AG10803 (cell line): ENCODE measurements around the gene ARHGAP21.

Source experiments
- DNase-seq: peaks from one replicate; pipeline ENCODE4 v3.0.0; 2010; ENCODE audit warnings: low read depth
- H3K4me3 ChIP-seq: 2 replicates; pipeline ENCODE4 v1.5.1; 2011; ENCODE audit warnings: mild to moderate bottlenecking, low read length, control low read depth
- TF ChIP-seq, protein P1 (sequence below): conservative IDR thresholded peaks from 2 replicates; pipeline ENCODE4 v1.5.1; 2011; ENCODE audit warnings: mild to moderate bottlenecking, low read length, control low read depth, inconsistent platforms

ARHGAP21 gene

DNA sequence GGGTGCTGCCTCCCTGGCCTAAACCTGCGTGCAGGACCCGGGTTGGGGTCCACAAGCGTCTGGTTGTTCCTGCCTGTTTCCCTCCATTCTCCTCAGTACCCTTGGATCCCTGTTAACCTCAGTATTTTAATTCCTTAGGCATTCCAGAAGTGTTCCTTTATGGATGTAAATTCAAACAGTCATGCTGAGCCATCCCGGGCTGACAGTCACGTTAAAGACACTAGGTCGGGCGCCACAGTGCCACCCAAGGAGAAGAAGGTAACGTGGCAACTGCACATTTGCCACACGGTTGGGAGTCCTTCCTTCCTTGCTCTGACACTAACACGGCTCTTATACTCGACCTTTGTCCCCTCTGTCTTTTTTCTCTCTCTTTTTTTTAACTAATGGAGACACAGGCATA is 187.1 kb downstream of the ARHGAP21 start:
- no peak for DNase-seq
- H3K4me3 ChIP-seq: no peak overlapping the region
- TF ChIP-seq, protein P1, sequence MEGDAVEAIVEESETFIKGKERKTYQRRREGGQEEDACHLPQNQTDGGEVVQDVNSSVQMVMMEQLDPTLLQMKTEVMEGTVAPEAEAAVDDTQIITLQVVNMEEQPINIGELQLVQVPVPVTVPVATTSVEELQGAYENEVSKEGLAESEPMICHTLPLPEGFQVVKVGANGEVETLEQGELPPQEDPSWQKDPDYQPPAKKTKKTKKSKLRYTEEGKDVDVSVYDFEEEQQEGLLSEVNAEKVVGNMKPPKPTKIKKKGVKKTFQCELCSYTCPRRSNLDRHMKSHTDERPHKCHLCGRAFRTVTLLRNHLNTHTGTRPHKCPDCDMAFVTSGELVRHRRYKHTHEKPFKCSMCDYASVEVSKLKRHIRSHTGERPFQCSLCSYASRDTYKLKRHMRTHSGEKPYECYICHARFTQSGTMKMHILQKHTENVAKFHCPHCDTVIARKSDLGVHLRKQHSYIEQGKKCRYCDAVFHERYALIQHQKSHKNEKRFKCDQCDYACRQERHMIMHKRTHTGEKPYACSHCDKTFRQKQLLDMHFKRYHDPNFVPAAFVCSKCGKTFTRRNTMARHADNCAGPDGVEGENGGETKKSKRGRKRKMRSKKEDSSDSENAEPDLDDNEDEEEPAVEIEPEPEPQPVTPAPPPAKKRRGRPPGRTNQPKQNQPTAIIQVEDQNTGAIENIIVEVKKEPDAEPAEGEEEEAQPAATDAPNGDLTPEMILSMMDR: no peak

DNA sequence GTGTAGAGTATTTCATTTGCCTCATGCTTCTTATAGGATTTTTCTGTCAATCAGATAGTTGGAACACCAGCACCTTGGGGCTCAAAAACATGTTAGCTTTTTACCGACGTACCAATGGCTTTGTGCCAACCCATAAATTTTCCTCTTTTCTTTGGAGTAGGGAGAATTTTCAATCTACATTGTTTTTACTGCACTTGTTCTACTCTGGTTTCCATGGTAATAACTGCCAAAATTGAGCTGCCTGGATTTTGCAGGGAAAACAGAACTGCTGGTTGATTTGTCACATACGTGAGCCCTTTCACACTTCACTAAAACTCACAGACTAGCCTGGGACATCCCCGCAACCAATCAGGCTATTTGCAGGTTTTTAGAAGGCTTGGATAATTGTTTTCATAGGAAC is 189.7 kb downstream of the ARHGAP21 start:
- DNase-seq: no peak
- H3K4me3 ChIP-seq: no peak overlapping the region
- TF ChIP-seq, protein P1: no peak
